ENCODE data around the gene PDGFD.

The PDGFD gene

DNA sequence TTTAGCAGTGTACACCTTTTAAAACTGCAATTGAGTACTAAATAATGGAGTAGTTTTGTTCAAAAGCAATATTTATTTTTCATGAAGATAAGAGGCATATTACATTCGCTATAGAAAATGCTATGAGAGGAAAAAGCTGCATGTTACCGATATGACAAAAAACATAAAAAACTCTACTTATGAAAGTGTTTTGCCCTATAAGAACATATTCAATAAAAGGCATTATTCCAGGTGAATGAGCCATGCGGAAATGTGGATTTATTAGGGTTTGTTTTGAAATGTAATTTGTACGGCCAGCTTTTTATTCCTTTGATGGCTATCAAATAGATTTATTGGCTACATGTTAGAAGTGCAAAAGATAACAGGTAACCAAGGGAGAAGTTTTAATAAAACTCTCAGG, 256.8 kb downstream of the PDGFD start:
- TF ChIP-seq, protein P1, sequence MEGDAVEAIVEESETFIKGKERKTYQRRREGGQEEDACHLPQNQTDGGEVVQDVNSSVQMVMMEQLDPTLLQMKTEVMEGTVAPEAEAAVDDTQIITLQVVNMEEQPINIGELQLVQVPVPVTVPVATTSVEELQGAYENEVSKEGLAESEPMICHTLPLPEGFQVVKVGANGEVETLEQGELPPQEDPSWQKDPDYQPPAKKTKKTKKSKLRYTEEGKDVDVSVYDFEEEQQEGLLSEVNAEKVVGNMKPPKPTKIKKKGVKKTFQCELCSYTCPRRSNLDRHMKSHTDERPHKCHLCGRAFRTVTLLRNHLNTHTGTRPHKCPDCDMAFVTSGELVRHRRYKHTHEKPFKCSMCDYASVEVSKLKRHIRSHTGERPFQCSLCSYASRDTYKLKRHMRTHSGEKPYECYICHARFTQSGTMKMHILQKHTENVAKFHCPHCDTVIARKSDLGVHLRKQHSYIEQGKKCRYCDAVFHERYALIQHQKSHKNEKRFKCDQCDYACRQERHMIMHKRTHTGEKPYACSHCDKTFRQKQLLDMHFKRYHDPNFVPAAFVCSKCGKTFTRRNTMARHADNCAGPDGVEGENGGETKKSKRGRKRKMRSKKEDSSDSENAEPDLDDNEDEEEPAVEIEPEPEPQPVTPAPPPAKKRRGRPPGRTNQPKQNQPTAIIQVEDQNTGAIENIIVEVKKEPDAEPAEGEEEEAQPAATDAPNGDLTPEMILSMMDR (IDR thresholded peaks at IDR 0.05) = no peak

DNA sequence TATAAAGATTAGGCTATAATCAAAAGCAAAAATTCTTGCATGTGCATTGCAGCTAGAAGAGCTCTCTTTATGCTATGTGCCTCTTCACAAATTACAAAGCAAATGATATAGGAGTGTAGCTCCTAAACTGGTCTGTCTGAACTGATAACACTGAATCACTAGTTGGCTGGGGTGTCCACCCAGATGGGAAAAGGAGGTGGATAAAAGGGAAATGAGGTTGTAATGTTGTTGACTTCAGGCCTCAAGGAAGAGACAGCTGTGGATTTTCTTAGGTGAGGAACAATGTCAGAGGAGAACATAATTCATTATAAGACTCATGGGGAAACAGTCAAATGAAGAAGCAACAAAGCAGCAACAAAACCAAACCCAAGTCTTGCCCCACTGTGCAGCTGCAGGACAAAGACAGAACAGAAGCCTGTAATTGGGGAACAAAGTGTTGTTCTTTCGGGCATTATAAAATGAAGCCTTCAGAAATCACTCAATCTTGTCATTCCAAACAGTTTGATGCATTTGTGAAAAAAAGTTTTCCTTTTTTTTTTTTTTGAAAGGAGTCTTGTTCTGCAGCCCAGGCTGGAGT, 257.6 kb downstream of the PDGFD start:
- TF ChIP-seq, protein P1 (IDR thresholded peaks at IDR 0.05) = no peak

DNA sequence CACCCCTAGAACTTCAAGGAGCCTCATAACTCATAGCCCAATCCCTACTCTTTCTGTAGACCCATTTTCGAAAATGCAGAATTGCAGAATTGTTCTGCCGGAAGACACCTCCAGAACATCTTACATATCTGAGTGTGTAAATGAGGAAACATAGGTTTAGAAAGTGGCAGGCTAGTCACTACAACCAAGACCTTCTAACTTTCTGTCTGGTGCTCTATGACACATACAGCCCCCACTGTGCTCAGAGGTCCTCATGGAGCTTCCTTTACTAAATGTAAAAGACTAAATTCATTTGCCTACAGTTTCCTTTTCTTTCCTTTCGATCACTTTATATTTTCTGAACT, 259.7 kb downstream of the PDGFD start:
- TF ChIP-seq, protein P1 (IDR thresholded peaks at IDR 0.05) = no peak

DNA sequence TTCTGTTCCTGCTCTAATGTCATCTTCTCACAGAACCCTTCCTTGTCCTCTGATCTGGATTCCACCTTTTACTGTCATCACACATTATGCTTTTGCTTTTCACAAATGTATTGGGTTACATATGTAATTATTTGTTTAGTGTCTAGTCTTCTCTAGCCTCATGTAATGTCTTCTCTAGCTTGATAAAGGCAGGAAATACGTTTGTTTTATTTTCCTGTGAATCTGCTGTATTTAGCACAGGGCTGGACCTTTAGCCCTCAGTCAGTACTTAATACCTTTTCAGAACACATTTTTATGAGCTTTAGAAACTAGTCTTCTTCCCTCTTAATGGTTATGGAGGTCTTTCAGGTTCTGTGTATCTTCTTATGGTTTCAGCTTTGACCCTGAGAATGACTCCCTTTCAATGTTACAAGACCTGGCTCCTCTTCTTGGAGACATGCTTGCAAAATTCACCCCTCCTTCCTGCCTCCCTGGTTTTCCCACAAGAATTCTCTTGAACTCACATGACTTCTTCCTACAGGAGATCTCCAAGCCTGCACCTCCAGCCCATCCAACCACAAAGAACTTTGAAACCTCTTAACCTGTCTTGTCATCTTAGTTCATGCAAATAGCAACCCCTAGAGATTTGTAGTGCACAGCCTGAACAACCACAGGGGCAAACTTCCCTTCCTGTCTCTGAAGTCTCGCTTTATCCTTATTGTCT, 260.2 kb downstream of the PDGFD start:
- TF ChIP-seq, protein P1 (IDR thresholded peaks at IDR 0.05) = no peak

DNA sequence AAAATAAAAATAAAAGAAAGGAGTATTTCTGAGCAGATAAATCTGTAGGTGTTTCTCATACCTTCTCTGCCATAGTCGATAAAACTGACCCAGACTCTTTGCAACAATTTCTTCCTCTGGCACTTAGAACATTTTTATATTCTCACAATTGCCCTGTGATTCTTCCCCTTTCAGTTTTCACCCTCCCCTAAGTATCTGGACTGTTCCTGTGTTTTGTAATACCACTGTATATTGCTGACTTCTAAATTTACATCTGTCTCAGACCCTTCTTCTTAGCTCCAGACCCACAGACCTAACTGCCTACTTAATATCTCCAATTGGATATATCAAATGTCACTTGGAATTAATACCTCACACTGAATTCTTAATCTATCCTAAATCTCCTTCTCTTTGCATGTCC, 261.0 kb downstream of the PDGFD start:
- TF ChIP-seq, protein P1 (IDR thresholded peaks at IDR 0.05) = no peak

DNA sequence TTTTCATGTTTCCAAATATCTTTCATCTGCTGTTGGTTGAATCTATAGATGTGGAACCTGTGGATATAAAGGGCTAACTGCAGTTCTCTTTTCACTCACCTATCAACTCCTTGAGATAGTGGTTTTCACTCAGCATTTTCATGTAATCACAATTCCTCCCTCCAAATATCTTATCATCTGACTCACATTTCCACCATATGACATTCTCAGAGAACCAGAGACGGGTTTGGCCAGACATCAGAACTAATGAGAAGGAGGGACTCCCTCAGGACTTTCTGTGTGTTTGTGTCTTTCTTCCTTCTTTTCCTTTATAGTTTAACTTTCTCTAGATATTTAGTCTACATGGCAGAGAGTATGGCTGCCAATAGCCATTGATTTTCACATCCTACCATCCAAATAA, 262.3 kb downstream of the PDGFD start:
- TF ChIP-seq, protein P1 (IDR thresholded peaks at IDR 0.05) = no peak

DNA sequence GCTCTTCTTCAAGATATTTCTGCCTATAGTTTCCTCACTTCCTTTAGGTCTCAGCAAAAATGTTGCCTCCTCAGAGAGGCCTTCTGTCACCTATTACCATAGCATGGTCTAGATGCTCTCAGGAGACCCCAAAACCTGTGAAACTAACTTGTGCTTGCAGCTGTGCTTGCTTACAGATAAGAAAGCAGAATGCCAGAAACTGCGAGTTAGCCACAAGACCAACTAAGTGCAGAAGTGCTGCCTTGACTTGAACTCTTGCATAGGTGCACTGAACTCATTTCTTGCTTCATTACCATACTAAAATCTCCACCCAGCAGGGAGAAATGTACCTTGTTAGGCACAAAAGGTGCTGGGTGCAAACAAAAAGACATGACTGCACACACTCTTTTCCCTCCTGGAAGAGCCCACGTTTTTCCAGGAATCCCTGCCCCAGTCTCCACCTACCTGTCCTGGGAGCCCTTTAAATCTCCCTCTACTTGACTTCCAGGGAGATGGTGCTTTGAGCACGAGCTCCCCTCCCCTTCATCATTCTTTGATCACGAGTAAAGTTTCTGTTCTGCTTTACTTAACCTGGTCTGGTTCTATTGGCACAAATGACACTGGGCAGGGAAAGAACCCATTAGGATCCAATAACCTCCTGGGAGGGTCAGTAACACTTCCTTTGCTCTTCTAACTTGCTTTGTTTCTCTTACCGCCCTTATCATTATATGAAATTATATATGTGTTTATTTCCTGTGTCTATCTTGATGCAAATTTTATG, 265.2 kb downstream of the PDGFD start:
- TF ChIP-seq, protein P1 (IDR thresholded peaks at IDR 0.05) = no peak
